ENCODE measurements around the gene ERICH6.

Gene ERICH6

GRCh38 chr3:150627557-150627956 lies 76.2 kb downstream of the ERICH6 start:
- TF ChIP-seq, protein P1, sequence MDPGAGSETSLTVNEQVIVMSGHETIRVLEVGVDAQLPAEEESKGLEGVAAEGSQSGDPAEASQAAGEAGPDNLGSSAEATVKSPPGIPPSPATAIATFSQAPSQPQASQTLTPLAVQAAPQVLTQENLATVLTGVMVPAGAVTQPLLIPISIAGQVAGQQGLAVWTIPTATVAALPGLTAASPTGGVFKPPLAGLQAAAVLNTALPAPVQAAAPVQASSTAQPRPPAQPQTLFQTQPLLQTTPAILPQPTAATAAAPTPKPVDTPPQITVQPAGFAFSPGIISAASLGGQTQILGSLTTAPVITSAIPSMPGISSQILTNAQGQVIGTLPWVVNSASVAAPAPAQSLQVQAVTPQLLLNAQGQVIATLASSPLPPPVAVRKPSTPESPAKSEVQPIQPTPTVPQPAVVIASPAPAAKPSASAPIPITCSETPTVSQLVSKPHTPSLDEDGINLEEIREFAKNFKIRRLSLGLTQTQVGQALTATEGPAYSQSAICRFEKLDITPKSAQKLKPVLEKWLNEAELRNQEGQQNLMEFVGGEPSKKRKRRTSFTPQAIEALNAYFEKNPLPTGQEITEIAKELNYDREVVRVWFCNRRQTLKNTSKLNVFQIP (CRISPR knock-in tag; IDR thresholded peaks at IDR 0.05; ENCODE audit: borderline replicate concordance, low read depth): no peak
- TF ChIP-seq ARNTL (CRISPR knock-in tag; IDR thresholded peaks at IDR 0.05; ENCODE audit: borderline replicate concordance, low read depth) (no peak), CSRNP3 (CRISPR knock-in tag; IDR thresholded peaks at IDR 0.05) (no peak), CSDC2 (CRISPR knock-in tag; IDR thresholded peaks at IDR 0.05) (no peak), RARB (CRISPR knock-in tag; IDR thresholded peaks at IDR 0.05) (no peak), CREB5 (CRISPR knock-in tag; IDR thresholded peaks at IDR 0.05; ENCODE audit: low read depth) (no peak), TCF4 (CRISPR knock-in tag; IDR thresholded peaks at IDR 0.05; ENCODE audit: borderline replicate concordance) (no peak), ISL1 (CRISPR knock-in tag; IDR thresholded peaks at IDR 0.05) (no peak), ZNF70 (CRISPR knock-in tag; IDR thresholded peaks at IDR 0.05) (no peak), TOX (CRISPR knock-in tag; IDR thresholded peaks at IDR 0.05; ENCODE audit: borderline replicate concordance) (no peak), ZNF565 (CRISPR knock-in tag; conservative IDR thresholded peaks at IDR 0.05; ENCODE audit: low read depth) (no peak), ZNF8 (CRISPR knock-in tag; IDR thresholded peaks at IDR 0.05) (no peak), BACH2 (CRISPR knock-in tag; IDR thresholded peaks at IDR 0.05; ENCODE audit: borderline replicate concordance) (no peak), ESRRG (CRISPR knock-in tag; IDR thresholded peaks at IDR 0.05) (no peak)
- TF ChIP-seq, protein P2, sequence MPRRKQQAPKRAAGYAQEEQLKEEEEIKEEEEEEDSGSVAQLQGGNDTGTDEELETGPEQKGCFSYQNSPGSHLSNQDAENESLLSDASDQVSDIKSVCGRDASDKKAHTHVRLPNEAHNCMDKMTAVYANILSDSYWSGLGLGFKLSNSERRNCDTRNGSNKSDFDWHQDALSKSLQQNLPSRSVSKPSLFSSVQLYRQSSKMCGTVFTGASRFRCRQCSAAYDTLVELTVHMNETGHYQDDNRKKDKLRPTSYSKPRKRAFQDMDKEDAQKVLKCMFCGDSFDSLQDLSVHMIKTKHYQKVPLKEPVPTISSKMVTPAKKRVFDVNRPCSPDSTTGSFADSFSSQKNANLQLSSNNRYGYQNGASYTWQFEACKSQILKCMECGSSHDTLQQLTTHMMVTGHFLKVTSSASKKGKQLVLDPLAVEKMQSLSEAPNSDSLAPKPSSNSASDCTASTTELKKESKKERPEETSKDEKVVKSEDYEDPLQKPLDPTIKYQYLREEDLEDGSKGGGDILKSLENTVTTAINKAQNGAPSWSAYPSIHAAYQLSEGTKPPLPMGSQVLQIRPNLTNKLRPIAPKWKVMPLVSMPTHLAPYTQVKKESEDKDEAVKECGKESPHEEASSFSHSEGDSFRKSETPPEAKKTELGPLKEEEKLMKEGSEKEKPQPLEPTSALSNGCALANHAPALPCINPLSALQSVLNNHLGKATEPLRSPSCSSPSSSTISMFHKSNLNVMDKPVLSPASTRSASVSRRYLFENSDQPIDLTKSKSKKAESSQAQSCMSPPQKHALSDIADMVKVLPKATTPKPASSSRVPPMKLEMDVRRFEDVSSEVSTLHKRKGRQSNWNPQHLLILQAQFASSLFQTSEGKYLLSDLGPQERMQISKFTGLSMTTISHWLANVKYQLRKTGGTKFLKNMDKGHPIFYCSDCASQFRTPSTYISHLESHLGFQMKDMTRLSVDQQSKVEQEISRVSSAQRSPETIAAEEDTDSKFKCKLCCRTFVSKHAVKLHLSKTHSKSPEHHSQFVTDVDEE (CRISPR knock-in tag; IDR thresholded peaks at IDR 0.05): no peak
- no peak for ATAC-seq

- no peak for ATAC-seq
- TF ChIP-seq OSR1 (CRISPR knock-in tag; IDR thresholded peaks at IDR 0.05) (no peak), PPARA (CRISPR knock-in tag; IDR thresholded peaks at IDR 0.05; ENCODE audit: borderline replicate concordance) (no peak), TOX (CRISPR knock-in tag; IDR thresholded peaks at IDR 0.05; ENCODE audit: borderline replicate concordance) (no peak), GLIS3 (CRISPR knock-in tag; IDR thresholded peaks at IDR 0.05) (no peak), PATZ1 (CRISPR knock-in tag; IDR thresholded peaks at IDR 0.05; ENCODE audit: borderline replicate concordance) (no peak)
- TF ChIP-seq, protein P2 (CRISPR knock-in tag; IDR thresholded peaks at IDR 0.05): no peak
Observed at GRCh38 chr3:150626148-150626930, 77.4 kb downstream of the ERICH6 start.

Measured in SK-N-SH treated with all-trans-retinoic acid at 6 μM for 48 hours (cell line).